HG03460 (cell line): Measurements from ENCODE around the gene IMP3.
"Not testable (repeated sequence)": the region's sequence is repeated elsewhere in the genome, so short reads cannot be mapped to it uniquely, and the experiment has no call there.

ENCODE experiments used
- ATAC-seq: cut with Tn5 transposase; IDR thresholded peaks from one replicate; pipeline ENCODE4 v1.9.1; 2021; ENCODE audit not compliant: unreplicated experiment

The IMP3 gene

DNA sequence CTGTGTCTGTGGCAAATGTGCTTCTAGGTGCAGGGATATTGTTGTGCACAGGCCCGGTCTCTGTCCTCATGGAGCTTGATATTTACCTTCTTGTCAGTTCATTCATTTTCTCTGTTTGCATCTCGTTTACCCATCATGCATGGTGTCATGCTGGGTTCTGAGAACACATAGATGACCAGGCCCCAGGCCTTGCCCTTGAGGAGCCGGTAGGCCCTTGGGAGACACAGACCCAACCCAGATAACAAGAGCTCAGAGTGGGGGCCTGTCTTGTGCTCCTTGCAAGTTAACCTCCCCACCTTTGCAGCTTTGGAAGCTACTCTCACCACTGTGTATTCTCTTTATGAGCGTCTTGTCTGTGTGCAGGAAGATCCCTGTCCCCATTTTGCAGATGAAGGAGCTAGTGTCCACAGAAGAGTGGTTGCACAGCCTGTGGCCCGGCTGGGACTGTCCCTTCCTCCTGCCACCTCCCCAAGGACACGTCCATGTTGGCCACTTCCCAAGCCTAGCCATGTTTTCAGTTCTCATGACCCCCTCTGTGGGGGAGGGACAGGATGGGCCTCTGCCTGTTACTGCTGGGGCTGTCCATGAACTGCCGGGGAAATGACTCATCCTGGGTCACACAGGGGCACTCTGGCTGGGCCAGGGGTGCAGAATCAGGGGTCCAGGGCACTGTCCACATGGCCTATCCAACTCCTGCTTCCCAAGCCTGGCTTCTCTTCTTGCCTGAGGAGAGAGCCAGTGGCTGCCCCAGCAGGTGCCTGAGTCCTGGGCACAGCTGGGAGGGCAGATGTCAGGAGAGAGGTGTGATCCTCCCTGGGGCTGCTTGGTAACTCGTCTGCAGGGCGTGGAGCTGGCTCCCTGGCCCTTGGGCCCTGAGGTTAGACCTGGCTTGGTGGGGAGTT, 11.1 kb upstream of the IMP3 start:
- ATAC-seq, result no peak

DNA sequence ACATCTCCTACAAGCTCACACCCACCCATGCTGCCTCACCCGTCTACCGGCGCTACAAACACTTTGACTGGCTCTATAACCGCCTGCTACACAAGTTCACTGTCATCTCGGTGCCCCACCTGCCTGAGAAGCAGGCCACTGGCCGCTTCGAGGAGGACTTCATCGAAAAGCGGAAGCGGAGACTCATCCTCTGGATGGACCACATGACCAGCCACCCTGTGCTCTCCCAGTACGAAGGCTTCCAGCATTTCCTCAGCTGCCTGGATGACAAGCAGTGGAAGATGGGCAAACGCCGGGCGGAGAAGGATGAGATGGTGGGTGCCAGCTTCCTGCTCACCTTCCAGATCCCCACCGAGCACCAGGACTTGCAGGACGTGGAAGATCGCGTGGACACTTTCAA, 9.8 kb upstream of the IMP3 start:
- ATAC-seq, result no peak

DNA sequence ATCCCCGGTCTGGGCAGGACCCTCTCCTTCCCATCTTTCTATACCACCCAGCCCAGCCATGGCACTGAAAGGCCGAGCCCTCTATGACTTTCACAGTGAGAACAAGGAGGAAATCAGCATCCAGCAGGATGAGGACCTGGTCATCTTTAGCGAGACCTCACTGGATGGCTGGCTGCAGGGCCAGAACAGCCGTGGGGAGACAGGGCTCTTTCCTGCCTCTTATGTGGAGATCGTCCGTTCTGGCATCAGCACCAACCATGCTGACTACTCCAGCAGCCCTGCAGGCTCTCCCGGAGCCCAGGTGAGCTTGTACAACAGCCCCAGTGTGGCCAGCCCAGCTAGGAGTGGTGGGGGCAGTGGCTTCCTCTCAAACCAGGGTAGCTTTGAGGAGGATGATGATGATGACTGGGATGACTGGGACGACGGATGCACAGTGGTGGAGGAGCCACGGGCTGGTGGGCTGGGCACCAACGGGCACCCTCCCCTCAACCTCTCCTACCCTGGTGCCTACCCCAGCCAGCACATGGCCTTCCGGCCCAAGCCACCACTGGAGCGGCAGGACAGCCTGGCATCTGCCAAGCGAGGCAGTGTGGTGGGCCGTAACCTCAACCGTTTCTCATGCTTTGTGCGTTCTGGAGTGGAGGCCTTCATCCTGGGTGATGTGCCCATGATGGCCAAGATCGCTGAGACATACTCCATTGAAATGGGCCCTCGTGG, 9.2 kb upstream of the IMP3 start:
- ATAC-seq, result no peak

DNA sequence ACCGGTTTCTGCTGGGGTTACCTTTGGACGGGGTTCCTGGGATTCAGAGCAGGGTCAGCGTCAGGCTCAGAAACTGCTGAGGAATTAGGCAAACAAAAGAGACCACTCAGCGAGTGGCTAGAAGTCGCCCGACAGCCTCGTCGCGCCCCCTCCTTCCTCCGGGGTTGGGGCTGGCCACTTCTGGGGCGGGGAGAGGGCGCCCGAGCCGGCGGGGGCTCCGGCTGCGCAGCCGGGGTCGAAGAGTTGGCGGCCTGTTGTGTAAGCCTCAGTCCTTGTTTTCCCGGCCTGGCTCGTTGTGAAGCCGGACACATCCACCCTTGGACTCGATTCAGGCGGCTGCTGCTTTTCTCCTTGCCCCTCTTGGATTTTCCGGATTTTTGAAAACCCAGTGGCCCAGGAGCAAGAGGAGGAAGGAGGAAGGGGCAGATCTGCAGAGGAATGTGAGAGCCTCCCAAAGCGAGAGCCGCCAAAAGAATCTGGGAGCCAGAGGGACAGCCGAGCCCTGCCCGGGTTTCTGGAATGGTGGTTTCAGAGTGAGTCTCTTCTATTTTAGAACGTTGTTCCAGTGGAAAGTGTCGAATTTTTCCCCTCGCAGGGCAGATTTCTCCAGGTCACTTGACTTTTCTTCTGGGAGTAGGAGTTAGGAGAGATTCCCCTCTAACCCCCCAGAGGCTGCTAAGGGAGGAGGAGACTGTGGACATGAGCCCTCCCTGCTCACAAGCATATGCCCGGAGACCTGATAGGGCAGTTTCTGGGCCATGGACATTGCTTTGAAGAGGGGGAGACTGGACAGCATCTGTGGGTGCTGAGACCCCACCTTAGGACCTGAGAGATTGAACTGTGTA, 8.4 kb upstream of the IMP3 start:
- ATAC-seq, result no peak

DNA sequence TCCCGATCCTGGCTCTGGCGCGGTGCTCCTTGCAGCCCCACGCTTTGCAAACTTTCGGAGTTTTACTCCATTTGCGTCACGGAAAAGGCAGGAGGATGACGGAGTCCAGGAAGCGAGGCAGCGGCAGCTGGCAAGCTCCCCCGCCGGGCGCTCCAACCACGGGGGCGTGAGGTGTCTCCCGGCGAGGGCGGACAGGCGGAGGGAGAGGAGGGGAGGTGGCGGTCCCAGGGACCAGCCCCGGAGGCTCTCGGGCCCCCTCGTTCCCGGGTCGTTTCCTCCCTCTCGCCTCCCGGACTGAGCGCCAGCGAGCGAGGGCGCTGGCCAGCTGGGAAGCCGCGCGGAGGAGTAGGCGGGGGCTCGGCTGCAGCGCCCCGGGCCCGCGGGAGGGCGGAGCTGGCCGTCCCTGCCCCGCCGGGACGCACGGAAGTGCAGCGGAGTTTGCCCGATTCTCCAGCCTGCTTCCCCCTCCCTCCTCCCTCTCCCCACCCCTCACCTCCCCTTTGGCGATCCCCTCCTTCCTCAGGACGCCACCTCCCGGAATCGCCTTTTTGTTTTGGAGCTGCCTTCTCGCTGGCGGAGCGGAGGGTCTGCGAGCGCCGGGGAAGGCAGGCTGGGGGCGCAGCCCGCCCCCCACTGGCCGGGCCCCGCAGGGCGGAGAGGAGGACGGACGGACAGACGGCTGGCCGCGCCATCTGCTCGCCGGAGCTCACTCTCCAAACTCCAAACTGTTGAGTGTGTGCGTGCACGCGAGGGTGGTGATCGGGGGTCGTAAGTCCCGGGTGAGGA, 7.5 kb upstream of the IMP3 start, which contains the start of gene SNX33:
Gene SNX33, plus strand, starts transcription at position 543 of the 786 bp plus-strand sequence. CDS start 1,191 bp downstream, outside the sequence.
- no peak for ATAC-seq

DNA sequence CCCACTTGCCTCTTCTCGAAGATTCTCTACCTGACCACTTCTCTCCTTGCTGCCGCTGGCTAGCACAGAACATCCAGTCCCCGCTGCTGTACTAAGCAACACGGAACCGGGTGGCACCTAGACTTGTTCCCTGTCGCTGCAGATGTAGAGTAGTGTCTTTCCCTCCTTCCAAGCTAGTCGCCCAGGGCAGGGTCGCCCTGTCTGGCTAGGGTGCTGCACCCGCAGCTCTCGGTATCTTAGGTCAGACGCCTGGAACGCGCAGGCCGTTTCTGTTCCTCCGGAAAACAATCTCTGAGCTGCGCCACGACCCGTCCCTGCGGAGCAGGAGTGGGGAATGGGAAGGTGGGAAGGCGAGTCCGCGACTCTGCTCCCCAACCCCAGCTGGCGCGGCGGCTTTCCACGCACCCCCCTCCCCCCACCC, 6.9 kb upstream of the IMP3 start:
- no peak for ATAC-seq

DNA sequence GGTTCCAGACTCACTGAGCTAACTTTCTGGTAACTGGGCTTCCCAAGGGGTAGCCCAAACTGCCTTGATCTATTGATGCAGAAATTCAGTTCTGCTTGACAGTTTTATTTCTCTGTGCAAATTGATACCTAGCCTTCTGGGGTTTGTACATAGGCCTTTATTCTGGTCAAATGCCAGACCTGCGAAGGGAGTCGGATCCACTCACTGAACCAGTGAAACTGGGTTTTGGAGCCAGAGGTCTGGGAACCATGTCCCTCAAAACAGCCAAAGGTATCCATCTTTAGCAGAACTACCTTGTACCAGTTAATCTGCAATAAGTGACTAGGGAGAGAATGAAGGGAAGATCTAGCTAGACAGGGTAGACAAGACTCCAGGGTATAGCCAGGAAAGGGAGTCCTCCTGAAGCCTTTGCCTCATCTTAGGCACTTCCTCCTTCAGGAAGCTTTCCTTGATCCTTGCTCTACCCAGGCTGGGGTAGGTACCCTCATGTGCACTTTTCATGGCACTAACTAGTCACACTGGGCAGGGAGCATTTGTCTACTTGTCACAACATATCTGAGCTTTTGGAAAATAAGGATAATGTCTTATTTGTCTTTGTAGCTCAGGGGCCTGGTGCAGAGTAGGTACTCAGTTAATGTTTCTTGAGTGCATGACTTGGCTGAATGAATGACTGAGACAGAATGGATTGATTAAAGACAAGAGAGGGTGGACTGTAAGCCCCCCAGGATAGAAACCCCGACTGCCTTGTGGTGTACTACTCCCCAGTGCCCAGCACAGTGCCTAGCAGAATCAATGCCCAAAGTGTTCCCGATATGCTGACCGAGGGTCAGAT, 6.3 kb upstream of the IMP3 start:
- no peak for ATAC-seq

DNA sequence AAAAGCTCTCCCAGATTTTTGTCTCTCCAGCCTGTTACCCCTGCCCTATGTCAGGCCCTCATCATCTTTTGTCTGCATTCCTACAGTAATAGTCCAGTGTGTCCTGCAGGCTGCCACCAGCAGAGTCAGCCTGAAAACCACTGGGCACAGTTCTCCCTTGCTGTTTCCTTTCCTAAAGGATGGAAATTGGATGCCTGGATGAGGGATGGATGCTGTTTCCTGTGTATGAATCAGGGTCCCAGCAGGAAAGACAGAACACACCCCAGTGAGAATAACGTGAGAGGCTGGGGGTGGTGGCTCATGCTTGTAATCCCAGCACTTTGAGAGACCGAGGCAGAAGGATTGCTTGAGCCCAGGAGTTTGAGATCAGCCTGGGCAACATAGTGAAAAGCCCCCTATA, 4.4 kb upstream of the IMP3 start:
- ATAC-seq, result no peak

DNA sequence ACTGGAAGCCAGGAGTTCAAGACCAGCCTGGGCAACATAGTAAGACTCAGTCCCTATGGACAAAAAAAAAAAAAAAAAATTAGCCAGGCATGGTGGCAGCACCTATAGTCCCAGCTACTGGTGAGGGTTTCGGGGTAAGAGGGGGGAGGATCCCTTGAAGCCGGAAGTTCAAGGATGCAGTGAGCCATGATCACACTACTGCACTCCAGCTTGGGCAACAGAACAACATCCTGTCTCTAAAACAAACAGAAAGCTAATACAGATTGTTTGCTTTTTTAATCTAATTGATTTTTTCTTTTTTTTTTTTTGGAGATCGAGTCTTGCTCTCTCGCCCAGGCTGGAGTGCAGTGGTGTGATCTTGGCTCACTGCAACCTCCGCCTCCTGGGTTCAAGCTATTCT, 1.6 kb upstream of the IMP3 start:
- no peak for ATAC-seq

DNA sequence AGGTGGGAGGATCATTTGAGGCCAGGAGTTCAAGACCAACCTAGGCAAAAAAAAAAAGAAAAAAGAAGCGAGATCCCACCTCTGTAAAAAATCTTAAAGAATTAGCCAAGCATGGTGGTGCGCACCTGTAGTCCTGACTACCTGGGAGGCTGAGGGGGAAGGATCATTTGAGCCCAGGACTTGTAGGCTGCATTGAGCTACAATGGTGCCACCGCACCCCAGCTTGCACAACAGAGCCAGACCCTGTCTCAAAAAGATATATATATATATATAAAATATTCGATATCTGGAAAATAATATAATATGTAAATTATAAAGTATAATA, 1.1 kb upstream of the IMP3 start:
- no peak for ATAC-seq

DNA sequence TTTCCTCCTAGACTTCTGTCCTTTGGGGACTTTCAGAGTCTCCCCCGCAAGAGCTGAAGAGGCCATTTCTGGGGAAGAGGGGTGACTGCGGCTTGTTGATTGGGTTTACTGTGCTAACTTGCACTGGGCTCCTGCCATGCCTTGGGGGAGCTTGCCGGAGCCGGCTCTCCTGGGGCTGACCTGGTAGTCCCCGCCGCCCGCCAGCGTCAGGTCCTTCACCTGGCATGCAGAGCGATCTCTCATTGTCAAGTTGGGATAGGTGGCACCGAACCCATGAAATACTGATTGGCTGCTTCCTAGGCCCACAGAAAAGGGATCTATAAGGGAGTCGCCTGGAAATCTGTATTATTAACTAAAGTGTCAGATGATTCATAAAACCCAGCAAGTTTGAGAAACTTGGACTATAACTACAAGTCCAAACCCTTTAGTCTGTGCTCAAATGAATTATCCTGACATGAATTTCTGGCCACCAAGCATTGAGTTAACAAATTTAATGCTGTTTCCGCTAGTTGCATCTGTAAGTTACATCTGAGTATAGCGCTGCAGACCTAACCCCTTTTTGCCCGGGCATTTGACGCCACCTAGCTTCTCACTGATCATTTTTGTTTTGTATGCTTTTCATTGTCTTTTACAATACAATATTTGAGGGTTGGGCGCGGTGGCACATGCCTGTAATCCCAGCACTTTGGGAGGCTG, 607 bp upstream of the IMP3 start:
- ATAC-seq, result peak; percentile 30

DNA sequence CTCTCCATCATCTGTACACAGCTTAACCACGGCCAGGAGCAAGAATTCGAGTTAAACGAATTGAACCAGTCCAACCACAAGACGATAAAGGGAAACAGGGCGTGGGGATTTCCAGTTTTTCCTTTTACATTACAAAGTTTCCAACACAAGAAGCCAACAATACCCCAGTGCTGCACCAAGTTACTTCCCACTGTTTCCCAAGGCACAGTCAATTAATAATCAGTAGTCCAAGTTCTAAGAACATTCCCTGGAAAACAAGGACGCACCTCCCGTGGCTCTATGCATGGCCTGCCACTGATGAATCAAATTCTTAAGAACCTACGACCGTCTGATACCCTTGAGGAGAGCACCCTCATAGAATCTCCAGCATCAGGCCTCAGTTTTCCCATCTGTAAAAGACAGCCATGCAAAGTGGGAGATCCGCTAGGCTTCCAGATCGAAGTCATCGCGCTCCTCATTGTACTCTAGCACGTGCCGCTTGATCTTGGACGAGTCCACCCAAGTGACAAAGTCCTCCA, 774 bp downstream of the IMP3 start:
- no peak for ATAC-seq

DNA sequence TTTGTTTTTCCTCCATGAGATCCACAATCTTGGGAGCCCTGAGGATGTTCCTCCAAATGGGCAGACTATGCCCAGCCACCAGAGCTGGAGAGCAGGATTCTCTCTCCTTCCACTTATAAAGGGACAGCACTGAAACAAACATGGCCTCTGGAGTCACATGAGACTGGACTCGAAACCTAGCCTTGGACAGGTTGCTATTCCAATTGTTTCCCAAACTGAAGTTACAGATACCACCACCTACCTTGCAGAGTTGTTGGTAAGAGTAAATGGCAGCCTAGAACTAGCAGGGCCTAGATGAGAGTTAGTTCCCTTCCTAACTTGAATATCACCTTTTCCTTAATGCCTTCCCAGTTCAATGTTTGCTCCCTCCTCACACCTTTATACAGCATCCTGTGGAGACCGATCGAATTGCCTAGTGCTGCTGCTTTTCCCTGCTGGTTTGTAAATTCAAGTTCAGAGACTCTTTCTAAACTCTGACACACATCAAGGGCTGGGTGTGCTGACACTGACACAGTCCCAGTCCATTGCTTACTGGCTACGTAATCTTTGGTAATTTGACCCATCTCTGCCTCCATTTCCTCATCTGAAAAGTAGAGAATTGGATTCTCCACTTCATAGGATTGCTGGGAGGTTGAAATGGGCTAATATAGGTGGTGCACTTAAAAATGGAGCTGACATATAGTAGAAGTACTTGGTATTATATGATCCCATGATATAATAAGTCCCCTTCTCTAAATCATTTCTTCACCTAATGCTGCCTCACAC, 2.6 kb downstream of the IMP3 start:
- no peak for ATAC-seq

DNA sequence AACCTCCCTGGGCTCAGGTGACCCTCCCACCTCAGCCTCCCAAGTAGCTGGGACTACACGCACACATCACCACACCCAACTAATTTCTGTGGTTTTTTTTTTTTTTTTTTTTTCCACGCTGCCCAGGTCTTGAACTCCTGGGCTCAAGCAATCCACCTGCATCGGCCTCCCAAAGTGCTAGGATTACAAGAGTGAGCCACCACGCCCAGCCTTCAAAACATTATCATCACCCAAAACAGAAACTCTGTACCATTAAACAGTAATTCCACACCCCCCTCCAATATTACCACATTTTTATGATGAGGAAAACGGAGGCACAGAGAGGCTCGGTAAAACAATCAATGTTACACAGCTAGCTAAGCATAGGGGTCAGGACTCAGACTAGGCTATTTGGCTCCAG, 4.0 kb downstream of the IMP3 start:
- ATAC-seq, result no peak

DNA sequence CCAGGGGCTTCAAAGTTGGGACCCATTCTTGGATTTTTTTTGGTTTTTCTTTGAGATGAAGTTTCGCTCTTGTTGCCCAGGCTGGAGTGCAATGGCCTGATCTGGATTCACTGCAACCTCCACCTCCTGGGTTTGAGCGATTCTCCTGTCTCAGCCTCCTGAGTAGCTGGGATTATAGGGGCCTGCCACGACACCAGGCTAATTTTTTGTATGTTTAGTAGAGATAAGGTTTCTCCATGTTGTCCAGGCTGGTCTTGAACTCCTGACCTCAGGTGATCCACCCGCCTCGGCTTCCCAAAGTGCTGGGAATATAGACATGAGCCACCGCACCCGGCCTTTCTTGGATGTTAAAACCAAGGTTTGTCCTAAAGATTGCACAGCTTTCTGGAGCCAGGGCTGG, 6.1 kb downstream of the IMP3 start:
- not testable (repeated sequence) for ATAC-seq

DNA sequence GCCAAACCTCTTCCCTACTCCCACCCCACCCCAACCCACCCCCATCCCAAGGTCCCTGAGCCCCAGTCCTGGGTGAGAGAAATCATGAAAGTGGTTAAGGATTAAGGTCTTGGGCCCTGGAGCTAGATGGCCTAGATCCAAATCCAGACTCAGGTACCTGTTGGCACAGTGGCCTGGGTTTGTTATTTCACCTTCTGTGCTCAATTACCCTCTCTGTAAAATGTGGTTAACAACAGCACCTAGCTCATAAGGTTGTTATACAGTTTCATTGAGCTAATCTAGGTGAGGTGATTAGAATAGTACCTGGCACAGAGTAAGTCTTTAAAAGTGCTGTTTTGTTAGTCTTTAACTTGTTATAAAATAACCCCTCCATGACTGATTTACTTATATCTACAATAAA, 8.1 kb downstream of the IMP3 start:
- ATAC-seq, result no peak

DNA sequence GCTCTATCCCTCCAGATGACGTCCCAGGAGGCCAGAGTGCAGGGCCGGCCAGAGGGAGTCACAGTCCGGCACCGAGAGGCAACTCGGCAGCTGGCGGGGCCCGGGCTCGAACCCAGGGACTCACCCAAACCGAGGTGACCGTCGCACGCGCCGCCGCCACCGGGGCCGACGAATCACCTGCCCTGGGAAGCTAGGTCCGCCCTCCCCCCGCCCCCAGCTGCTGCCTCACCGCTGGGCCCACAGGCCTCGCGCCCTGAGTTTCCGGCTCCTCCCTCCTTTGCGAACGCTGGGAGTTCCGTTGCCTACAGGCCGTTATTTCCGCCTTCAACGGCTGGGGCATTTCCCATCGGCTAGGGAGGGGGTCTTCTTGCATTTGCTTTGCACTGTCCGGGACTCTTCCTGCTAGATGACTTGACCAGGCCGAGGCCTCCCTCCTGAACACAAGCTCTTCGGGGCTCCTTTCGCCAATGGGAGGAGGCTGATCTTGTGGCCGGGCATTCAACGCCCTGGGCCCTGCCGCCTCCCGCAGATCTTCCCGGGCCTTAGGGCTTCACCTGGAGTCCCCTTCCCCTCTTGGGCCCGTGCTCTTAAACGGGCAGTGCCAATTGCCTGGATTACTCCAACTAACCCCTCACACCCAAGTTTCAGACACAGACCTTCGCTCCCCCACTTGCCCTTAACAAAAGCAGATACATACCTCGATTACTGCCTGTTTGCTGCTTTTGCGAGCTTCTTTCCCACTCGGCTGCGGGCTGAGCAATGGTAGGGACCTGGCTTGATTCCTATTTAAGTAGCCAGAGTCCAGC, 14.3 kb downstream of the IMP3 start, which contains the start of gene SNUPN:
Gene SNUPN, minus strand, starts transcription at position 184 of the 806 bp plus-strand sequence. CDS start 4,674 bp downstream, outside the sequence.
- ATAC-seq, result peak; percentile 57
